HCT116 (cell line): ENCODE results near the gene CSRP3.

Experiments
- JUND ChIP-seq: IDR thresholded peaks from 2 replicates; pipeline ENCODE4 v1.6.1; 2012
- POLR2A ChIP-seq: IDR thresholded peaks from 2 replicates; pipeline ENCODE4 v1.7.0; 2011; ENCODE audit warnings: borderline replicate concordance; ENCODE audit not compliant: insufficient read depth, insufficient read length; ENCODE audit errors: extremely low read depth
- SIN3A ChIP-seq: IDR thresholded peaks from 2 replicates; pipeline ENCODE4 v1.6.1; 2012; ENCODE audit warnings: low read depth

DNA sequence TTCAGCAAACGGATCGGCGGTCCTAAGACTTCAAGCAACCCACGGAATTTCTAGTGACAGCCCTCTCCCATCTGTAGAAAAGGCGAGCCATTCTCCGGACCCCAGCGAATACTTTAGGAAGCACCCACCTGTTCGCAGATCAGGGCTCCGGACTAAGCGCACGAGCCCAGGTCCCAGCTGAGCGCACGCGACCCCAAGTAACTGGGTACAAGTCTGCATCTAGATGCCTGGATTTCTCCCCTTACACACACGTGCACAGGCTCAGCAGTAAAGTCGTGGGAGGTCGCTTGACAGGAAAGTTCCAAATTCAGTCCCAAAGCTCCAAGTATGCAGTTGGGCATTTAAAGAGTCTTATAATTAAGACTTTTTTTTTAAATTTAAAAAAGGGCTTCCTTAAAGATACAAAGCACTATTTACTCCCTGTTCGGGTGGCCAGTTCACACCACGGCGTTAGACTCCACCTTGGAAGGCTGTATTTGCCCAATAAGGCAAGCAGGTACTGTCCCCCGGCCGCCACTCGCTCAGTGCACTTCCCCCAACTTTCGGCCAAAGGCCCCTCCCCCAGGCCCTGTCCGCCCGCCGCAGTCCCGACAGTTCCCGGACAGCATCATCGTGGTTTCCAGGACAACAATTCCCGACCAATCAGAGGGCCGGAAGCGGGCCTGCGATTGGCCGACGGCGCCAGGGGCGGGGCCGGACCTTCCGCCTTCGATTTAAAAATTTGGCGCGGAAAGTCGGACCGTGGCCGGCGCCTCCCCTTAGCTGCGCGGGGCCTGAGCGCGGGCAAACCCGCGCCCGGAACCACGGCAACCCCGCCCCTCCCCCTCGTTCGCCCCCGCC is 38.9 kb upstream of the CSRP3 start, which contains the start of gene E2F8:
- TF ChIP-seq JUND (no peak), SIN3A (peak; percentile 65), POLR2A (no peak)
